Erythroblast (primary cell): Measurements from ENCODE around the gene SMG9.

Experiments
- GATA1 ChIP-seq: IDR thresholded peaks from 2 replicates; pipeline ENCODE4 v1.6.1; 2011; ENCODE audit warnings: low read depth, mild to moderate bottlenecking, control low read depth, low read length, moderate library complexity
- POLR2A ChIP-seq: IDR thresholded peaks from 2 replicates; pipeline ENCODE4 v1.6.1; 2011; ENCODE audit warnings: mild to moderate bottlenecking, low read length

DNA sequence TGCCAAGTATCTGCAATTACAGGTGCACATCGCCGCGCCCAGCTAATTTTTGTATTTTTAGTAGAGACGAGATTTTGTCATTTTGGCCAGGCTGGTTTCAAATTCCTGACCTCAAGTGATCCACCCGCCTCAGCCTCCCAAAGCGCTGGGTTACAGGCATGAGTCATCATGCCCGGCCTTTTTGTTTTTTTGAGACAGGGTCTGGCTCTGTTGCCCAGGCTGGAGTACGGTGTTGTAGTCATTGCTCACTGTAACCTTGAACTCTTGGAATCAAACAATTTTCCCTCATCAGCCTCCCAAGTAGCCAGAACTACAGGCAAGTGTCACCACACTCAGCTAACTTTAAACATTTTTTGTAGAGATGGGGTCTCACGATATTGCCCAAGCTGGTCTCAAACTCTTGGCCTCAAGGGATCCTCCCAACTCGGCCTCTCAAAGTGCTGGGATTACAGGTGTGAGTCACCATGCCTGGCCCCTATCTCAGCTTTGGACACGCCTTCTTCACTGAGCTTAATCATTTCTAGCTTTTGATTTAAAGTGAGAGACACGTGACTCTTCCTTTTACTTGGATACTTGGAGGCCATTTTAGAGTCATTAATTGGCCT is 42.9 kb downstream of the SMG9 start:
- TF ChIP-seq POLR2A (no peak), GATA1 (no peak)
